ENCODE measurements around the gene MXRA8.
"Not testable (repeated sequence)": the region's sequence is repeated elsewhere in the genome, so short reads cannot be mapped to it uniquely, and the experiment has no call there.

MXRA8 gene

GRCh38 chr1:1387098-1388077 is 29.0 kb upstream of the MXRA8 start:
- Histone ChIP-seq H3K4me3 (no peak overlapping the region), H3K27ac (no peak overlapping the region), H3K9me3 (no peaks in the 10 kb centered on the region), H3K36me3 (peaks cover 68 to 79% (median 72%) of the 10 kb centered on the region in 3 donors), H3K27me3 (no peaks in the 10 kb centered on the region), H3K4me1 (no peaks in the 10 kb centered on the region)
- intact Hi-C loops (cut with DNase I; ENCODE audit: low total_unique reads) = no loop called here
- TF ChIP-seq CTCF (IDR thresholded peaks at IDR 0.05) = no peak
- DNase-seq = no peak

- Histone ChIP-seq H3K4me3 (no peak overlapping the region), H3K9me3 (no peaks in the 10 kb centered on the region), H3K27me3 (no peaks in the 10 kb centered on the region), H3K27ac (no peak overlapping the region), H3K36me3 (peaks cover 54 to 72% (median 65%) of the 10 kb centered on the region in 3 donors), H3K4me1 (no peaks in the 10 kb centered on the region)
- intact Hi-C loops (cut with DNase I; ENCODE audit: low total_unique reads) = no loop called here
- no peak for TF ChIP-seq CTCF (IDR thresholded peaks at IDR 0.05)
- no peak for DNase-seq
These were observed 27.6 kb upstream of the MXRA8 start for GRCh38 chr1:1385931-1386330.

- H3K4me3 ChIP-seq; H3K9me3 ChIP-seq; H3K27ac ChIP-seq; DNase-seq; H3K27me3 ChIP-seq; intact Hi-C loops (cut with DNase I; ENCODE audit: low total_unique reads); H3K4me1 ChIP-seq: not testable (repeated sequence)
- peaks cover 48 to 71% (median 59%) of the 10 kb centered on the region in 3 donors for H3K36me3 ChIP-seq
These were observed 27.0 kb upstream of the MXRA8 start for GRCh38 chr1:1385339-1385738.

GRCh38 chr1:1381294-1381693 is 22.9 kb upstream of the MXRA8 start:
- H3K9me3 ChIP-seq = no peaks in the 10 kb centered on the region
- no peak for DNase-seq
- no peak overlapping the region for H3K4me3 ChIP-seq
- TF ChIP-seq CTCF (IDR thresholded peaks at IDR 0.05) = no peak
- H3K36me3 ChIP-seq = peaks cover 7 to 32% (median 18%) of the 10 kb centered on the region in 3 donors
- H3K27me3 ChIP-seq = no peaks in the 10 kb centered on the region
- H3K27ac ChIP-seq = no peak overlapping the region
- intact Hi-C loops (cut with DNase I; ENCODE audit: low total_unique reads) = no loop called here
- no peaks in the 10 kb centered on the region for H3K4me1 ChIP-seq

- no peak for TF ChIP-seq CTCF (IDR thresholded peaks at IDR 0.05)
- H3K27ac ChIP-seq = no peak overlapping the region
- no peak for DNase-seq
These were observed 22.5 kb upstream of the MXRA8 start for GRCh38 chr1:1380860-1381259.

GRCh38 chr1:1377540-1378205 is 19.3 kb upstream of the MXRA8 start:
- Histone ChIP-seq H3K4me3 (no peak overlapping the region), H3K9me3 (no peaks in the 10 kb centered on the region), H3K27ac (no peak overlapping the region), H3K27me3 (no peaks in the 10 kb centered on the region), H3K36me3 (peaks cover 8 to 28% (median 16%) of the 10 kb centered on the region in 3 donors), H3K4me1 (peaks cover 0 to 24% (median 23%) of the 10 kb centered on the region in 4 donors)
- no peak for DNase-seq
- intact Hi-C loops (cut with DNase I; ENCODE audit: low total_unique reads) = no loop called here
- no peak for TF ChIP-seq CTCF (IDR thresholded peaks at IDR 0.05)

More at GRCh38 chr1:1380860-1381259, 22.5 kb upstream of the MXRA8 start:
- H3K36me3 ChIP-seq = peaks cover 3 to 27% (median 14%) of the 10 kb centered on the region in 3 donors
- H3K4me1 ChIP-seq = peaks cover 0 to 3% (median 2%) of the 10 kb centered on the region in 4 donors
- H3K4me3 ChIP-seq = no peak overlapping the region
- intact Hi-C loops (cut with DNase I; ENCODE audit: low total_unique reads) = no loop called here
- no peaks in the 10 kb centered on the region for H3K9me3 ChIP-seq
- H3K27me3 ChIP-seq = no peaks in the 10 kb centered on the region
